ENCODE measurements around the gene C1QTNF7. TPM values are rescaled to one million over a fixed set of nuclear protein-coding genes. Genes with fewer than 3 reads are reported as not detected.

C1QTNF7 gene
- total and polyA plus RNA-seq, 11 donors, result 0.21 to 4.3 (median 0.94) TPM

DNA sequence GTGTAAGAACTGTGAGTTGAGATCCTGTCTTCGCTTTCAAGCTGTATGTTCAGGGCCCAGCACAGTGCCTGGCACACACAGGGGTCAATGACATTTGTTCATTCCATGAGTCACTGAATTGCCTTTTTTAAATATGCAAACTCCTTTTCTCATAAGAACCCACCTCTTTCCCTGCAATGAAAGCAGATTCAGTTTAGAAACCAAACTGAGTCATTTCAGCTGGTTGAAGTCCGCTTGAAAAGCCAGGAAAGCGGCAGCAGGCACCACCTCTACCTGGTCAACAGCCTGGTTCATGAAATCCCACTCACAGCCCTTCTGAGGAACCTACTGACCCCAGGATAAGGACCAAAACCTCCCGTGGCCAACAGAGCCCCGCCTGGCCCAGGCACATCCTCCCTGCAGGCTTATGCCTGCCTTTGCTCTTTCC, 4.5 kb upstream of the C1QTNF7 start:
- 62 to 84% (median 72%) methylated on average over 5 of the region's 5 CpGs for WGBS, 4 donors
- intact Hi-C loops (cut with DNase I), result loop anchor here in 1 of 10 donors (5.0 kb wide), 1 partner anchor 56 kb away; no protein-coding TSS in a partner anchor

DNA sequence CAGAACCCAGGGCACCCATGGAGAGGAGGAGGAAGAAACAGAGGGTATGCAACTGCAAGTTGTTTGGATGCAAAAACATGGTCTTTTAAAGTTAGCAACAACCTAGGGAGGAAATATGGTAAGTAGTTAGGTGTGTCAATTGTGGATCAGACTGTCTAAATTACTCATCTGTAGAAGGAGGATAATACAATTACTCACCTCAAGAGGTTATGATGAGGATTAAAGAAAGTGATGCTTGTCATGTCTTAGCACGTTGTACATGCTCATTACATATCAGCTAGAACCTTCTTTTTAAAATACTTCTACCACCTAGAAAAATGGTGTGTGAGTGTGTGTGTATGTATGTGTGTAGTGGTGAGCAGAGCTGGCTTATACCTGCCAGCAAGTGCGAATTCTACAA, 2.3 kb upstream of the C1QTNF7 start:
- Histone ChIP-seq H3K4me3 (no peak overlapping the region), H3K4me1 (peaks cover 0 to 19% (median 0%) of the 10 kb centered on the region in 12 donors), H3K27ac (no peak overlapping the region), H3K9me3 (no peaks in the 10 kb centered on the region), H3K36me3 (no peaks in the 10 kb centered on the region), H3K27me3 (no peaks in the 10 kb centered on the region)
- intact Hi-C loops (cut with DNase I), result no loop called here
- WGBS, 4 donors, result 92 to 96% (median 95%) methylated on average over 2 of the region's 2 CpGs
- no peak for ATAC-seq
- no peak for TF ChIP-seq POLR2A (IDR thresholded peaks at IDR 0.05)
- TF ChIP-seq, protein P1, sequence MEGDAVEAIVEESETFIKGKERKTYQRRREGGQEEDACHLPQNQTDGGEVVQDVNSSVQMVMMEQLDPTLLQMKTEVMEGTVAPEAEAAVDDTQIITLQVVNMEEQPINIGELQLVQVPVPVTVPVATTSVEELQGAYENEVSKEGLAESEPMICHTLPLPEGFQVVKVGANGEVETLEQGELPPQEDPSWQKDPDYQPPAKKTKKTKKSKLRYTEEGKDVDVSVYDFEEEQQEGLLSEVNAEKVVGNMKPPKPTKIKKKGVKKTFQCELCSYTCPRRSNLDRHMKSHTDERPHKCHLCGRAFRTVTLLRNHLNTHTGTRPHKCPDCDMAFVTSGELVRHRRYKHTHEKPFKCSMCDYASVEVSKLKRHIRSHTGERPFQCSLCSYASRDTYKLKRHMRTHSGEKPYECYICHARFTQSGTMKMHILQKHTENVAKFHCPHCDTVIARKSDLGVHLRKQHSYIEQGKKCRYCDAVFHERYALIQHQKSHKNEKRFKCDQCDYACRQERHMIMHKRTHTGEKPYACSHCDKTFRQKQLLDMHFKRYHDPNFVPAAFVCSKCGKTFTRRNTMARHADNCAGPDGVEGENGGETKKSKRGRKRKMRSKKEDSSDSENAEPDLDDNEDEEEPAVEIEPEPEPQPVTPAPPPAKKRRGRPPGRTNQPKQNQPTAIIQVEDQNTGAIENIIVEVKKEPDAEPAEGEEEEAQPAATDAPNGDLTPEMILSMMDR (IDR thresholded peaks at IDR 0.05), result no peak
- DNase-seq, result no peak

More for the DNA sequence above, 4.5 kb upstream of the C1QTNF7 start:
- no peak for DNase-seq
- TF ChIP-seq, protein P1 (IDR thresholded peaks at IDR 0.05), result no peak
- TF ChIP-seq POLR2A (IDR thresholded peaks at IDR 0.05), result no peak
- Histone ChIP-seq H3K27ac (no peak overlapping the region), H3K9me3 (no peaks in the 10 kb centered on the region), H3K4me3 (no peak overlapping the region), H3K36me3 (no peaks in the 10 kb centered on the region), H3K27me3 (no peaks in the 10 kb centered on the region), H3K4me1 (peaks cover 0 to 12% (median 0%) of the 10 kb centered on the region in 12 donors)
- ATAC-seq, result no peak

DNA sequence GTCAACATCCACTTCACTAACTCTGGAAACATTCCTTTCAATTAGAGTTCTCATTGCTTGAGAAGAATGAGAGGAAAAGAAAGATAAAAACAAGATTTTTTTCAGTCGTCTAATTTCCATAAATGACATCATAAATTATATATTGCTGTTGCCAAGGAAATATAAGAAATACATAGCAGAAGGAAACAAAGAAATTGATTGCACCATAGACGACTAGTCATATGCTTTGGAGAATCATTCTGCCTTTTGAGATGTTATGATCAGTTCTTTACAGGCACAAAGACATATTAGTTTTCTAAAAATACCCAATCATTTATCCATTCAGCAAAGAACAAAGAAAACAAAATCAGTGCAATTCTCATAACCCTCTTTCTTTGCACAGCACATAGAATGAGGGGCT, 672 bp upstream of the C1QTNF7 start:
- WGBS, 4 donors, result 52 to 69% (median 66%) methylated on average over 2 of the region's 2 CpGs
- ATAC-seq (no peak), DNase-seq (no peak)
- H3K36me3 ChIP-seq, result no peaks in the 10 kb centered on the region
- H3K27me3 ChIP-seq, result no peaks in the 10 kb centered on the region
- intact Hi-C loops (cut with DNase I), result no loop called here
- peak overlapping the region in 7 of 12 donors; percentile 12 to 66 (median 50) for H3K27ac ChIP-seq
- peak overlapping the region in 1 of 12 donors; percentile 28 for H3K4me3 ChIP-seq
- TF ChIP-seq POLR2A (IDR thresholded peaks at IDR 0.05), result no peak
- TF ChIP-seq, protein P1 (IDR thresholded peaks at IDR 0.05), result no peak
- H3K9me3 ChIP-seq, result no peaks in the 10 kb centered on the region
- H3K4me1 ChIP-seq, result peaks cover 0 to 19% (median 0%) of the 10 kb centered on the region in 12 donors

DNA sequence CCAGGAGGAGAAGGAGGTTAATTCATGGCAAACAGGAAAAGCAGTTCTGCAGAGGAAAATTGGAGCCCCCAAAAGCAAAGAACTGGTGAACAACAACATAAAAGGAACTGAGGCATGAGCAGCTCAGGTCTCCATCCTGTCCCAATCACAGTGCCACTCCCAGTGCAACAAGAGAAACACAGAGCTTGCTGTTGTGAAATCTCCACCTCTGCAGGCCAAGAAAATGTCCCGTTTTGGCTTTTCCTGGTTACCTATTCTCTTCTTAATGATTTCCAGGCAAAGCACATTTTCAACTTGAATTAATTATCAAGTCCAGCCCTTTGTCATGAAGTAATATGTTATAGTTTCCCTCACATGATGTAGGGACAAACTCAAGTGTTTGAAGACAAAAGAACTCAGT, 778 bp downstream of the C1QTNF7 start:
- ATAC-seq (peak in 2 of 4 donors; percentile 29 to 42), DNase-seq (no peak)
- Histone ChIP-seq H3K27ac (peak overlapping the region in 4 of 12 donors; percentile 21 to 66 (median 56)), H3K4me1 (peaks cover 0 to 19% (median 0%) of the 10 kb centered on the region in 12 donors), H3K9me3 (no peaks in the 10 kb centered on the region), H3K4me3 (peak overlapping the region in 2 of 12 donors; percentile 13 to 28), H3K27me3 (no peaks in the 10 kb centered on the region), H3K36me3 (no peaks in the 10 kb centered on the region)
- TF ChIP-seq, protein P1 (IDR thresholded peaks at IDR 0.05), result no peak
- no peak for TF ChIP-seq POLR2A (IDR thresholded peaks at IDR 0.05)
- WGBS, 4 donors, result 59 to 81% (median 61%) methylated on average over 1 of the region's 1 CpG
- intact Hi-C loops (cut with DNase I), result no loop called here
